Heart right ventricle (tissue), 16 donors: ENCODE data around the gene RHPN2. TPM values are rescaled to one million over a fixed set of nuclear protein-coding genes. Genes with fewer than 3 reads are reported as not detected.
"Not testable (repeated sequence)": the region's sequence is repeated elsewhere in the genome, so short reads cannot be mapped to it uniquely, and the experiment has no call there.

Source experiments
- ATAC-seq, 8 donors: fragments of 200-7000 bp; cut with Tn5 transposase; one replicate each; pipeline ENCODE4 v1.9.1; 2020; ENCODE audit warnings: mild to moderate bottlenecking in 8 of 8, moderate library complexity in 8 of 8, moderate number of reproducible peaks in 1 of 8
- DNase-seq, 2 donors: peaks; one replicate each; pipeline ENCODE4 v3.0.0-alpha.2; 2020
- H3K27ac ChIP-seq, 10 donors: fragments of 200-600 bp; sonication (generic) in 2 of 10; one replicate each; pipeline versions ENCODE4 v1.5.0 to v1.8.0; 2020 to 2022; ENCODE audit warnings: mild to moderate bottlenecking in 3 of 10
- H3K27me3 ChIP-seq, 7 donors: fragments of 200-600 bp; one replicate each; pipeline ENCODE4 v1.8.0; 2021 to 2022; ENCODE audit warnings: mild to moderate bottlenecking in 2 of 7
- H3K36me3 ChIP-seq, 9 donors: fragments of 200-600 bp; sonication (generic) in 1 of 9; one replicate each; pipeline versions ENCODE4 v1.5.0 to v1.8.0; 2020 to 2022; ENCODE audit warnings: mild to moderate bottlenecking in 2 of 9
- H3K4me1 ChIP-seq, 9 donors: fragments of 200-600 bp; sonication (generic) in 1 of 9; one replicate each; pipeline versions ENCODE4 v1.5.0 to v1.8.0; 2020 to 2022; ENCODE audit warnings: mild to moderate bottlenecking in 4 of 9
- H3K4me3 ChIP-seq, 10 donors: fragments of 200-600 bp; sonication (generic) in 2 of 10; one replicate each; pipeline versions ENCODE4 v1.5.0 to v1.8.0; 2020 to 2022; ENCODE audit warnings: mild to moderate bottlenecking in 7 of 10, moderate library complexity in 2 of 10
- H3K9me3 ChIP-seq, 11 donors: fragments of 200-600 bp in 10 of 11; sonication (generic) in 2 of 11; one replicate each; pipeline versions ENCODE4 v1.5.0 to v1.8.0; 2013 to 2022; ENCODE audit warnings: mild to moderate bottlenecking in 2 of 11, control low read depth in 1 of 11, moderate library complexity in 1 of 11
- CTCF ChIP-seq, 9 donors: fragments of 200-600 bp; sonication (generic) in 2 of 9; IDR thresholded peaks; one replicate each; pipeline versions ENCODE4 v1.5.0 to v1.8.0; 2021 to 2022; ENCODE audit warnings: antibody characterized with exemption in 9 of 9, mild to moderate bottlenecking in 5 of 9, moderate library complexity in 1 of 9
- WGBS, 2 donors: extraction: QIAGEN DNeasy Blood & Tissue Kit; methylation state at CpG; one replicate each; pipeline ENCODE4 v1.1.7; 2013; ENCODE audit warnings: inconsistent platforms in 1 of 2; 5-methylcytosine and 5-hydroxymethylcytosine counted together
- intact Hi-C, 10 donors: fragments of 100-400 bp; cut with DNase I; formaldehyde crosslinking; loops; one replicate each; pipeline versions ENCODE4 v1.11.1 to v1.14.2; 2022
- polyA plus RNA-seq, 2 donors: library from polyadenylated mRNA; stranded (reverse); fragments of 200-250 nt; gene quantifications; one replicate each; pipeline ENCODE4 v1.2.3, GENCODE V29; 2013
- total RNA-seq, 10 donors: library from RNA; stranded (reverse); fragmentation: NEBNext Ultra II Directional in 3 of 10; extraction: Animal tissue kit (Norgen Biotek cat#: 25700) in 3 of 10; gene quantifications; one replicate each; pipeline versions ENCODE4 v1.2.1 to v1.2.4, GENCODE V29; 2021 to 2023
- donor health status: Arrhythmogenic right ventricular cardiomyopathy.
- donor health status: ischemic (EF 13 %, LVEDD 7.1; RV severe dilation, severe dysfunction).
- donor health status: healthy with polysubstance abuse.
- donor health status: DM: no; HTN: yes; CAD: no.
- donor health status: DM: no; HTN: no; CAD: no.
- donor health status: ischemic (EF 25% LVEDD 6.9; RV normal size, moderate dysfunction).
- donor health status: ischemic (EF 25% LVEDD 5.7; RV mildly dilated, moderate dysfunction).
- donor health status: healthy.
- donor health status: DM: yes; HTN: yes; CAD: no.
- donor health status: Ischemic cardiomyopathy.
- donor health status: ischemic (EF 35%, LVEDD 5.7; RV mildly dilated, moderate dysfunction).
- donor health status: nonischemic (EF 11% LVEDD 7.7; RV severe dilation, severe dysfunction).
- donor health status: DM: yes; HTN: yes; CAD: no.
- donor health status: PGD.
- donor health status: ischemic (EF 29% LVEDD 5.4; RV normal size, mild dysfunction).
- donor health status: nonischemic (EF 23%, LVEDD 6.1; RV moderate dilation, normal function).

The RHPN2 gene
- total and polyA plus RNA-seq, 12 donors, result 0.33 to 2.1 (median 1.1) TPM

GRCh38 chr19:33000910-33001309 is 63.8 kb downstream of the RHPN2 start:
- no peak for TF ChIP-seq CTCF (IDR thresholded peaks at IDR 0.05)
- ATAC-seq (no peak), DNase-seq (no peak)
- no peaks in the 10 kb centered on the region for H3K4me1 ChIP-seq
- no peaks in the 10 kb centered on the region for H3K9me3 ChIP-seq
- H3K4me3 ChIP-seq, result no peak overlapping the region
- H3K27ac ChIP-seq, result no peak overlapping the region
- no peaks in the 10 kb centered on the region for H3K27me3 ChIP-seq
- no peaks in the 10 kb centered on the region for H3K36me3 ChIP-seq
- WGBS, 2 donors, result 92 to 94% methylated on average over 4 of the region's 4 CpGs
- intact Hi-C loops, result no loop called here

DNA sequence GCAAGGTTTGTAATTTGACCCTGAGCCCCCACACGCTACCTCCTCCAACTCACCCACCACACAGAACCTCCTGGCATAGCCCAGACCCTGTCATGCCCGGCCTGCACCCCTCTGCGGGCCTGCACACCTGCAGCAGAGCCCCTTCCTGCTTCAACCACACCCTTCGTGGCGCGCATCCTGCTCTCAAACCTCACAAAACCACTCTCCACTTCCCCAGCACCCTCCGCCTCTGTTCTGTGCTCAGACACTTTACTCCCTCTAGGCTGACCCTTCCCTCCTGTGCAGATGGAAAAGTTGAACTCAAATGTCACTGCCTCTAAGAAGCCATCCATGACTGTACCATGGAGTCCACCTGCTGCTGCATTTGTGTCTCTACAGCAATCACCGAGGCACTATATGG is 64.2 kb downstream of the RHPN2 start:
- no peaks in the 10 kb centered on the region for H3K36me3 ChIP-seq
- no peak for TF ChIP-seq CTCF (IDR thresholded peaks at IDR 0.05)
- H3K4me1 ChIP-seq, result no peaks in the 10 kb centered on the region
- WGBS, 2 donors, result 85 to 91% methylated on average over 8 of the region's 8 CpGs
- intact Hi-C loops, result no loop called here
- ATAC-seq, result no peak
- H3K27ac ChIP-seq, result no peak overlapping the region
- no peak for DNase-seq
- no peak overlapping the region for H3K4me3 ChIP-seq
- no peaks in the 10 kb centered on the region for H3K9me3 ChIP-seq
- no peaks in the 10 kb centered on the region for H3K27me3 ChIP-seq

DNA sequence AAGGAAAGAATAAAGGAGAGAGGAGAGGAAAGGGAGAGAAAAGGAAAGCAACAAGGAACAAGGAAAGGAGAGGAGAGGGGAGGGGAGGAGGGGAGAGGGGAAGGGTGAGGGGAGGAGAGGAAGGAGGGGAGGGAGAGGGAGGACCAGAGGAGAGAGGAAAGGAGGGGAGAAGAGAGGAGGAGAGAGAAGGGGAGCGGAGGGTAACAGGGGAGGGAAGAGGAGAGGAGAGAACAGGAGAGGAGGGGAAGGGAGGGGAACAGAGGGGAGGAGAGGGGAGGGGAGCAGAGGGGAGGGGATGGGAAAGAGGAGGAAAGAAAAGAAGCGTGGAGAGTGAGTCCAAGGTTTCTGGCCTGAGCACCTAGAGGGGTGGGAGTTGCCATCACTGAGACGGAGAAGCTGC is 66.0 kb downstream of the RHPN2 start:
- H3K27ac ChIP-seq, result no peak overlapping the region
- ATAC-seq (no peak), DNase-seq (no peak)
- no peaks in the 10 kb centered on the region for H3K4me1 ChIP-seq
- 71 to 79% methylated on average over 3 of the region's 3 CpGs for WGBS, 2 donors
- H3K36me3 ChIP-seq, result peaks cover 0 to 4% (median 0%) of the 10 kb centered on the region in 9 donors
- no peak overlapping the region for H3K4me3 ChIP-seq
- H3K9me3 ChIP-seq, result no peaks in the 10 kb centered on the region
- no peak for TF ChIP-seq CTCF (IDR thresholded peaks at IDR 0.05)
- intact Hi-C loops, result no loop called here
- H3K27me3 ChIP-seq, result no peaks in the 10 kb centered on the region

GRCh38 chr19:32997716-32998355 is 66.9 kb downstream of the RHPN2 start:
- no peak for DNase-seq
- ATAC-seq, result no peak
- H3K4me3 ChIP-seq, result no peak overlapping the region
- TF ChIP-seq CTCF (IDR thresholded peaks at IDR 0.05), result no peak
- intact Hi-C loops, result no loop called here
- H3K4me1 ChIP-seq, result no peaks in the 10 kb centered on the region
- no peaks in the 10 kb centered on the region for H3K9me3 ChIP-seq
- H3K27ac ChIP-seq, result no peak overlapping the region
- peaks cover 0 to 4% (median 0%) of the 10 kb centered on the region in 9 donors for H3K36me3 ChIP-seq
- WGBS, 2 donors, result 92 to 95% methylated on average over 14 of the region's 14 CpGs
- H3K27me3 ChIP-seq, result no peaks in the 10 kb centered on the region

GRCh38 chr19:32997061-32997464 is 67.6 kb downstream of the RHPN2 start:
- DNase-seq, intact Hi-C loops: not testable (repeated sequence)

DNA sequence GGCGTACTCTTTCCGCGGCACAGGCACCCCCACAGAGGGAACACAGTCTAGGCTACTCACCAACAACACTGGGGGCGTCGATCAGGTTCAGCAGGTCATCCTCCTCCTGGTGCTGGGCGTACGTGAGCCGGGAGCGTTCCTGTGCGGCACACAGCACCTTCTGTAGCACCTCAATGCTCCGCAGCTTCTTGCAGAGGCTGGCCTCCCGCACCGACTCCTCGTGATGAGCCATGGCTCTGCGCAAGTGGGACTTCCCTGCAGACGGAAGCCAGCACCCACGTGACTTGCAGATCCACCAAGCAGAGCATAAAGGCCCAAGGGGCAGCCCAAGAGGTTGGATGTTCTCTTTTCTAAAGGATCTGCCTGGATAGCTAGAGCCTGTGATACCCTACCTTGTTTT is 68.7 kb downstream of the RHPN2 start:
- 75 to 83% methylated on average over 16 to 17 of the region's 17 CpGs for whole genome bisulfite sequencing, 2 donors
- H3K27ac ChIP-seq, intact Hi-C loops, ATAC-seq, H3K27me3 ChIP-seq, H3K9me3 ChIP-seq, DNase-seq, H3K4me3 ChIP-seq, H3K4me1 ChIP-seq: not testable (repeated sequence)
- H3K36me3 ChIP-seq, result peaks cover 0 to 12% (median 0%) of the 10 kb centered on the region in 9 donors

More at GRCh38 chr19:32997061-32997464, 67.6 kb downstream of the RHPN2 start:
- not testable (repeated sequence) for H3K27ac ChIP-seq, ATAC-seq, H3K4me3 ChIP-seq, H3K9me3 ChIP-seq, H3K4me1 ChIP-seq, H3K27me3 ChIP-seq, H3K36me3 ChIP-seq
- WGBS, 2 donors, result 69 to 70% methylated on average over 7 of the region's 7 CpGs
